ENCODE measurements around the gene PPP1R1A. TPM values are rescaled to one million over a fixed set of nuclear protein-coding genes. Genes with fewer than 3 reads are reported as not detected.

Gene PPP1R1A
- total RNA-seq, 4 donors from 2014 or later = 1.1 to 4.1 (median 1.8) TPM

DNA sequence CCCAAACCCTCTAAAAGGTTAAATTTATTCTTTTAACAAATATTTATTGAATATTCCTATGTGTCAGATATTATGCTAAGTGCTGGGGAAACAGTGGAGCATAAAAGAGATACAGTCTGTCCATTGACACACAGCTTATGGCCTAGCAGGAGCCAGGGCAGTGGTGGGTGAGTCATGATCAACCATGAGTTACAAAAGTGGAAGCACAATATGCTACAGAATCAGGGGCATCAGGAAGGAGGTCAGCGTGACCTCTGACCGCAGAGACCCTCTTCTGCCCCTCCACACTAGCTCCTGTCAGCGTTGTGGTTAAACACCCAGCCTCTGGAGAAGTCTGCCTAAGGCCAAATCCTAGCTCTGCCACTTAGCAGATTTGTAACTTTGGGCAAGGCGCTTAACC lies 4.7 kb upstream of the PPP1R1A start:
- no peak for TF ChIP-seq CTCF (IDR thresholded peaks at IDR 0.05)
- no peak for TF ChIP-seq POLR2A (IDR thresholded peaks at IDR 0.05)
- Histone ChIP-seq H3K36me3 (no peaks in the 10 kb centered on the region), H3K4me3 (no peak overlapping the region), H3K9me3 (no peaks in the 10 kb centered on the region), H3K27ac (no peak overlapping the region), H3K4me1 (peaks cover 0 to 5% (median 0%) of the 10 kb centered on the region in 4 donors), H3K27me3 (no peaks in the 10 kb centered on the region)
- DNase-seq = no peak

DNA sequence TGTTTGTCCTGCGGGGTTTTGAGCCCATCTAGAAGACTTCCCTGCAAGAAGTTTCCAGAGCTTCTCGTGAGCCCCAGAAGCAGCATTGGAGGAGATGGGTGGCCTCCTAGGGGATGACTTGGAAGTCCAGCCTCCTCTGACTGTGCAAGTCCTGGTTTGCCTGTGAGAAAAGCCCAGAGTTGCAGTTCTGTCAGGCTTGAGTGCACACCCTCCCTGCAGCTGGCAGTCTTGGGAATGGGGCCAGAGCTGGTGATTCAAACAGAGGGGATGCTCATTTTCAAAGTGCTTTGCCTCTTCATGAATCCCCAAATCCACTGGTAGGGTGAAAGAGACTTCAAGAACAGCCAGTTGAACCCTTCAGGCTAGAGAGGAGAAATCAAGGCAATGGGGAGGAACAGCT lies 3.9 kb upstream of the PPP1R1A start:
- TF ChIP-seq CTCF (IDR thresholded peaks at IDR 0.05) (no peak), POLR2A (IDR thresholded peaks at IDR 0.05) (no peak)
- Histone ChIP-seq H3K4me1 (peaks cover 0 to 11% (median 0%) of the 10 kb centered on the region in 4 donors), H3K4me3 (no peak overlapping the region), H3K27me3 (no peaks in the 10 kb centered on the region), H3K27ac (no peak overlapping the region), H3K9me3 (no peaks in the 10 kb centered on the region), H3K36me3 (no peaks in the 10 kb centered on the region)
- no peak for DNase-seq

DNA sequence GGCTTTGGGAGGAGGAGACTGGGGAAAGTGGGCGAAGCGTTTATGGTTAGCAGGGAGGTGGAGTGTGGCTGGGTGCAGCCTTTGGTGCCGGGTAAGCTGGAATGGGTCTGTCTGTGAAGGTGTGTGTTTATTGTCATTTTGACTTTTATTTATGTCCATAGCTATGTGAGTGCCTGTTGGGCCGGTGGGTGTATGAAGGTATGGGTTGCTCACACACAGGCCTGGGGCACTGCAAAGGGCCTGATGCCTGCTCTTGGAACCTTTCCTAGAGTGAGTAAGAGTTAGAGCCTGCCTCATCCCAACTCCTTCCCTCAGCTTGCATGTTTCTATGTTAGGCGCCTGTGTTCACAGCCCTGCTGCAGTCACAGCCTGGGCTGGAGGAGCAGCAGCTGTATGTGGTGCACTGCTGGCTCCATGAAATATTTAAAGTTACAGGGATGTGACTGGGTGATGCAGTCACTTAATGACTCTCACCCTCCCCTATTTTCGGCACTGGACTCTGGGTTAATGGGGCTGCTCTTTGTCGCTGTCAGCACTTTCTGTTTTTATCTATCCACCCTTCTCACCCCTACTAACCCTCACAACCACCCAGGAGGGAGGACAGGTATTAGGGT lies 2.6 kb upstream of the PPP1R1A start:
- no peak overlapping the region for H3K27ac ChIP-seq
- H3K36me3 ChIP-seq = no peaks in the 10 kb centered on the region
- TF ChIP-seq POLR2A (IDR thresholded peaks at IDR 0.05) = no peak
- no peak for TF ChIP-seq CTCF (IDR thresholded peaks at IDR 0.05)
- DNase-seq = no peak
- H3K4me1 ChIP-seq = peaks cover 0 to 11% (median 0%) of the 10 kb centered on the region in 4 donors
- H3K27me3 ChIP-seq = no peaks in the 10 kb centered on the region
- no peak overlapping the region for H3K4me3 ChIP-seq
- H3K9me3 ChIP-seq = no peaks in the 10 kb centered on the region

- DNase-seq = no peak
- no peak for TF ChIP-seq POLR2A (IDR thresholded peaks at IDR 0.05)
- no peak for TF ChIP-seq CTCF (IDR thresholded peaks at IDR 0.05)
- H3K36me3 ChIP-seq = no peaks in the 10 kb centered on the region
- H3K4me1 ChIP-seq = peaks cover 0 to 11% (median 0%) of the 10 kb centered on the region in 4 donors
- H3K4me3 ChIP-seq = no peak overlapping the region
- no peaks in the 10 kb centered on the region for H3K27me3 ChIP-seq
- H3K9me3 ChIP-seq = no peaks in the 10 kb centered on the region
- H3K27ac ChIP-seq = no peak overlapping the region
These were observed 1.5 kb upstream of the PPP1R1A start for GRCh38 chr12:54589964-54590363.

DNA sequence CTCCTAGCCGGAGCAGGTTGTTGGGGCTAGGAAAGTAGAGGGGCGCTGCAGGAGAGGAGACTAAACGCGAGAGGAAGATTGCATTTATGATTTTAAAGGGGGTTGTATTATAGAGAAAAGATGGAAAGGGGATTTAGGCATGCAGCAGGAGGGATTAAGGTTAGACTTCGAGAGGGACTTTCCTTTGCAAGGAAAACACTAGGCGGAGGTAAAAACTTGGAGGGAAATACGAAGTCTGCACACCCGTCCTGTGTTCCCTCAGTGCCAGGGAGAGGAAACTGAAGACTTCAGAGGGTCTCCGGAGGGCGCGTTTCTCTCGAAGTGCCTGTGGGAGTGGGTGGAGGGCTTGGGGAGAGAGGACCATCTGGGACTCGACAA lies 420 bp upstream of the PPP1R1A start:
- H3K4me3 ChIP-seq = peak overlapping the region; percentile 22 to 61 (median 48)

More for the DNA sequence above, 420 bp upstream of the PPP1R1A start:
- H3K27me3 ChIP-seq = no peaks in the 10 kb centered on the region
- DNase-seq = no peak
- peaks cover 0 to 11% (median 0%) of the 10 kb centered on the region in 4 donors for H3K4me1 ChIP-seq
- no peak overlapping the region for H3K27ac ChIP-seq
- no peaks in the 10 kb centered on the region for H3K36me3 ChIP-seq
- no peaks in the 10 kb centered on the region for H3K9me3 ChIP-seq
- TF ChIP-seq CTCF (IDR thresholded peaks at IDR 0.05) = no peak
- TF ChIP-seq POLR2A (IDR thresholded peaks at IDR 0.05) = no peak

All from Peyer's patch (tissue), 4 donors.